ENCODE results near the gene TNFAIP8. TPM values are rescaled to one million over a fixed set of nuclear protein-coding genes. Genes with fewer than 3 reads are reported as not detected.

Gene TNFAIP8
- total and polyA plus RNA-seq, 2 donors (not counting 1 experiment from before 2014, with no cell fraction given), result 36.7 to 37.7 TPM

GRCh38 chr5:119373449-119373858 is 17.6 kb downstream of the TNFAIP8 start:
- H2AFZ ChIP-seq (ENCODE audit: low read length), result no peak overlapping the region
- no peaks in the 10 kb centered on the region for H3K79me2 ChIP-seq (ENCODE audit: control insufficient read depth, insufficient read depth, low read length)
- no peaks in the 10 kb centered on the region for H3K36me3 ChIP-seq (ENCODE audit: control insufficient read depth, insufficient read depth, low read length)
- H3K27me3 ChIP-seq (ENCODE audit: control insufficient read depth, insufficient read depth, low read length), result no peaks in the 10 kb centered on the region
- H3K27ac ChIP-seq (ENCODE audit: insufficient read depth, low read length), result no peak overlapping the region
- no peak for DNase-seq (ENCODE audit: low read depth in 2 of 2)
- no peaks in the 10 kb centered on the region for H3K4me1 ChIP-seq (ENCODE audit: control insufficient read depth, extremely low read depth, insufficient read depth, low read length)
- TF ChIP-seq CTCF (conservative IDR thresholded peaks at IDR 0.05 in 1 of 2, IDR thresholded peaks at IDR 0.05 in 1 of 2; ENCODE audit: low read depth in 1 of 2, low read length in 2 of 2) (no peak), EZH2 (IDR thresholded peaks at IDR 0.05; ENCODE audit: low read length, missing control alignments) (no peak)
- no peak overlapping the region for H3K4me3 ChIP-seq (replicated peaks in 1 of 4; ENCODE audit: control extremely low read depth in 1 of 4, insufficient read depth in 1 of 4, low read depth in 3 of 4, low read length in 4 of 4)
- no peaks in the 10 kb centered on the region for H3K9me3 ChIP-seq (ENCODE audit: control insufficient read depth, insufficient read depth, low read depth, low read length)
- H4K20me1 ChIP-seq (ENCODE audit: control insufficient read depth, extremely low read depth, insufficient read depth, low read length), result no peaks in the 10 kb centered on the region
- H3K4me2 ChIP-seq (ENCODE audit: extremely low read depth, insufficient read depth, low read length), result no peak overlapping the region
- no peak overlapping the region for H3K9ac ChIP-seq (ENCODE audit: insufficient read depth, low read length)

DNA sequence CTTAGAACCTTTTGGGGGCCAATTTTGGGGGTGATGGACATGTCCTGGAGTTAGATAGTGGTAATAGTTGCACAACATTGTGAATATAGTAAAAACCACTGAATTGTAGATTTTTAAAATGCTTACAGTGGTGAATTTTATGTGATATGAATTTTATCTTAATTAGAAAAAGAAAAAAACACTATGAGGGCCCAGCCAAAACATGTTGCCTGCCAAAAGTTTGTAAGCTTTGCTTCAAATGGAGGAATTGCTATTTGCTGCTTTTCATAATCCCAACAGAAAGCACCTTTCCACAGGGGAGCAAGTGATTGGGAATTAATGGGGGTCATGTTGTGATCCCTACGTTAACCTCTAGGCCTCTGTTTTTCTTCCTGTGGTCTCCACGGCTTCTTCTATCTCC is 19.1 kb downstream of the TNFAIP8 start:
- Histone ChIP-seq H2AFZ (ENCODE audit: low read length) (no peak overlapping the region), H3K79me2 (ENCODE audit: control insufficient read depth, insufficient read depth, low read length) (no peaks in the 10 kb centered on the region), H3K27ac (ENCODE audit: insufficient read depth, low read length) (no peak overlapping the region), H3K4me2 (ENCODE audit: extremely low read depth, insufficient read depth, low read length) (no peak overlapping the region), H3K27me3 (ENCODE audit: control insufficient read depth, insufficient read depth, low read length) (no peaks in the 10 kb centered on the region), H3K36me3 (ENCODE audit: control insufficient read depth, insufficient read depth, low read length) (no peaks in the 10 kb centered on the region), H3K9ac (ENCODE audit: insufficient read depth, low read length) (no peak overlapping the region), H3K9me3 (ENCODE audit: control insufficient read depth, insufficient read depth, low read depth, low read length) (no peaks in the 10 kb centered on the region), H3K4me1 (ENCODE audit: control insufficient read depth, extremely low read depth, insufficient read depth, low read length) (peaks cover 2% of the 10 kb centered on the region), H4K20me1 (ENCODE audit: control insufficient read depth, extremely low read depth, insufficient read depth, low read length) (no peaks in the 10 kb centered on the region), H3K4me3 (replicated peaks in 1 of 4; ENCODE audit: control extremely low read depth in 1 of 4, insufficient read depth in 1 of 4, low read depth in 3 of 4, low read length in 4 of 4) (no peak overlapping the region)
- no peak for DNase-seq (ENCODE audit: low read depth in 2 of 2)
- TF ChIP-seq EZH2 (IDR thresholded peaks at IDR 0.05; ENCODE audit: low read length, missing control alignments) (no peak), CTCF (conservative IDR thresholded peaks at IDR 0.05 in 1 of 2, IDR thresholded peaks at IDR 0.05 in 1 of 2; ENCODE audit: low read depth in 1 of 2, low read length in 2 of 2) (no peak)

- Histone ChIP-seq H3K36me3 (ENCODE audit: control insufficient read depth, insufficient read depth, low read length) (no peaks in the 10 kb centered on the region), H3K9ac (ENCODE audit: insufficient read depth, low read length) (no peak overlapping the region), H3K4me2 (ENCODE audit: extremely low read depth, insufficient read depth, low read length) (no peak overlapping the region), H3K4me3 (replicated peaks in 1 of 4; ENCODE audit: control extremely low read depth in 1 of 4, insufficient read depth in 1 of 4, low read depth in 3 of 4, low read length in 4 of 4) (no peak overlapping the region), H4K20me1 (ENCODE audit: control insufficient read depth, extremely low read depth, insufficient read depth, low read length) (no peaks in the 10 kb centered on the region), H3K9me3 (ENCODE audit: control insufficient read depth, insufficient read depth, low read depth, low read length) (no peaks in the 10 kb centered on the region), H3K27ac (ENCODE audit: insufficient read depth, low read length) (no peak overlapping the region), H3K27me3 (ENCODE audit: control insufficient read depth, insufficient read depth, low read length) (no peaks in the 10 kb centered on the region), H2AFZ (ENCODE audit: low read length) (no peak overlapping the region), H3K79me2 (ENCODE audit: control insufficient read depth, insufficient read depth, low read length) (no peaks in the 10 kb centered on the region), H3K4me1 (ENCODE audit: control insufficient read depth, extremely low read depth, insufficient read depth, low read length) (peaks cover 2% of the 10 kb centered on the region)
- DNase-seq (ENCODE audit: low read depth in 2 of 2), result no peak
- TF ChIP-seq CTCF (conservative IDR thresholded peaks at IDR 0.05 in 1 of 2, IDR thresholded peaks at IDR 0.05 in 1 of 2; ENCODE audit: low read depth in 1 of 2, low read length in 2 of 2) (no peak), EZH2 (IDR thresholded peaks at IDR 0.05; ENCODE audit: low read length, missing control alignments) (no peak)
These were observed 21.2 kb downstream of the TNFAIP8 start for GRCh38 chr5:119377066-119377465.
